ENCODE data around the gene SLC38A2. TPM values are rescaled to one million over a fixed set of nuclear protein-coding genes. Genes with fewer than 3 reads are reported as not detected.

Gene SLC38A2
- total RNA-seq, 1 experiment from 2014 or later, result 254 TPM

DNA sequence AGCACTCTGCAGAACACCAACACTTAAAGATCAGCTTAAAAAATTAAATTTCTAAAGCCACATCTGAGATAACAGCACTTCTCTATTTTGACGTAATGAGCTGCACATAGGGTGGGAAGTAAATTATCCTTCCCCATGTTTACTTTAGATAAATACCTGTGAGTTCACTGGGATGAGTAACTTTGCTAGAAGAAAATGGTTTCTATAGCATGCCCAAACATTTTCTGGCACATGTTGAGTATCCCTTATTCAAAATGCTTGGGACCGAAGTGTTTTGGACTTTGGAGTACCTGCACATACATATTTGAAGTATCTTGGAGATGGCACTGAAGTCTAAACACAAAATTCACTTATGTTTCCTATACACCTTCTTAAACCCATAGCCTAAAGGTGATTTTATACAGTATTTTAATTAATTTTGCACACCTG, 6.6 kb downstream of the SLC38A2 start:
- no peak for DNase-seq (ENCODE audit: low spot score)
- in situ Hi-C loops (cut with HindIII; ENCODE audit: low sequenced_read_pairs), result no loop called here

DNA sequence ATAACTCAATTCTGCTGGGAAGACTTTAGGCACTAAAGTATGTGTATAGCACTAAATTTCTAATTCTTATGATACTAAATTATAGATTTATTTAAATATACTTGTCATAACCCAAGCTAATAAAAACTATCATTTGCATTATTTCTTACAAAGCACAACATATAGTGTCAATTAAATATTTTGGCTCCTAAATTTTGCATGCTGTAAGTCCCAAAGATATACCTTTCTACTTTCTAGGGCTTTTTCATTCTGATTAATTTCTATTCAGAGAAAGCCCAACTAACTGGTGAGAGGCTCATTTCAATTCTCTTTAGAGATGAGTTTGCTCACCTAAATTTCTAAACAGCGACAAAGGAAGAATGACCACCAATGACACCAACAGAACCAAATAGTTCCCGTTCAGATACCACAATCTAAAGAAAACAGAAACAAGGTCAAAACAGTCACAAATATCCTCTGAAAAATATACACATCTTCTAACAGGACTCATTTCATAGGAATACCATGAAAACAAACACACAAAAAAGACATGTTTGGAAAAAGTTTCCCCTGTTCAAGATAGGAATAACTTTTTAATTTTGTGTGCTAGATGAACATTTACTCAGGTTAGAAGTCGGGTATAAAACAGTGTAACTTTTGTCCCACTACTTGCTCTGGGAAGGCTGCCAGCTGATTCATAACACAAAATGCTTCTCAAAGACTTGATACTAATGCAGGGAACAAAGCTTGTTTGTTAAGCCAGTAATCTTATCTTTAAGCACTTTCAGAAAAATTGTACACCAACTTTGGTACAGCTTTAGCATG, 7.6 kb downstream of the SLC38A2 start:
- in situ Hi-C loops (cut with HindIII; ENCODE audit: low sequenced_read_pairs), result no loop called here
- no peak for DNase-seq (ENCODE audit: low spot score)

DNA sequence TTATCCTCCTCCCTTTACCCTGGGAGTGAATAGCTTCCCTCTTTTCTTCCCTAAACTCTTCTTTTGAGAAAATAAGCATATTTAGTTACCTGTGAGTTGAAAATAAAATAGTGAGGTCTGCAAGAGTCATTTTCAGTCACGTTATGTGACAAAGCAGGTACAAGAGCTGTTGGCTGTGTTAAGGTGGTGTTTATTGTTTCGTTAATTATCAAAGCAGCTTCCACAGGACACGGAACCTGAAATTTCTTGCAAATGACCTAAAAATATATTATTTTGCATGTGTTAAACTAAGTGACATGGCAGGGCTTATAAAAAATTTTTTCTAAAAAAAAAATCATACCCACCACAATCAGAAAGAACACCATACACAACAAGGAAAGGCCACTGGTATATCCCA, 8.3 kb downstream of the SLC38A2 start:
- in situ Hi-C loops (cut with HindIII; ENCODE audit: low sequenced_read_pairs), result no loop called here
- DNase-seq (ENCODE audit: low spot score), result no peak

DNA sequence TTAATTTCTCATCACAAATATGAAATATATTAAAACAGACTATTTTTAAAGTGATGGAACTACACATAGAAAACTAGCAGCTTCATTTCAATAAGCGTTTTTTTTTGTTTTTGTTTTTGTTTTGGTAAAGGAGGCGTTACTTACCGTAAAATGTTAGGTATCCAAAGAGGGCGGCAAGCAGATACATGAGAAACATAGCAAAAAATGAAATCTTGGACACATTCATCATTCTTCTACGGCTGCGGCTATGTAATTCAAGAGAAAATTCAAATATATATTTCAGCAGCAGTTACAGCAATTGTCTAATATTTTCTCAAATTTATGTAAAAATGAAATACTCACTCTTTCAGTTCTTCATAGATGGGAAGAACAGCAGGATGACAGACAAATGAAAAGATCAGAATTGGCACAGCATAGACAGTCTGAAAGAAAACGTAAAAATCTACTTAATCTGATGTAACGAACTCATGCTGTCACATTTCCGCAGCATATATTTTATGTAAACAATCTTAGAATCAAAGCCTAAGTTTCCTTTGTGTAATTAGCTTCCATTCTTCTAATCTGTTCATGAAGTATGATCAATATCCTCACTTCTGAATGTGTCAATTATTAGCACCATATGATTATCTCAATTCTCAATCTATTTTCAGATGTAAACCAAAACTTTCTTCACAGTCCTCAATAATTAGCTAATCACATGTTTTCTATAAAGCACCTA, 8.8 kb downstream of the SLC38A2 start:
- no peak for DNase-seq (ENCODE audit: low spot score)
- in situ Hi-C loops (cut with HindIII; ENCODE audit: low sequenced_read_pairs), result no loop called here

DNA sequence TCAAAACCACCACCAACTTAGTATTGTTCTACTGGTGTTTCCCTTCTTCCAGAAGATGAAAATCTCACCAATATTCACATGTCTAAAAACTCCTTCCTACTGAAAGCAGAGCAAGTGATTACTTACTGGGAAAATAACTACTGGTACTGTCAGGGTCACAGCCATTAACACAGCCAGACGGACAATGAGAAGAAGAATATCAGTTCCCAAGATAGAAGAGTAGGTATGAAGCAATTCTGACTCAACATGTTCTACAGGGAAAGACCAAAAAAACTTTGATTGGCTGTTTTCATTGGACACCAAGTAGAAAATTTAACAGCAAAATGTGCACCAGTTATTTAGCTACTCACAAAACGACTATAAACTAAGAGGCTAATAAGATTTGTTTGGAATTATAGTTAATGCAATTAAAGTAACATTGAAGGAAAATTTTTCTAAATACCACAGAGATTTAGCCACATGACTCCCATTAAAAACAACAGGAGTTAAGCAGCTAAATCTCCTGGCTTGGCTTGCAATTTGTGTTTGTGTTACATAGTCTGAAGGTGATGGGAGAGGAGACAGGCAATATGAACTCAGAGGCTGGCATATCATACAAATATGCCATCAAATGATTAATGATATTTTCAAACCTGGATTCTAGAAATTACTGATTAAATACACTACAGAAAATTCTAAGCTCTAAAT, 9.5 kb downstream of the SLC38A2 start:
- no peak for DNase-seq (ENCODE audit: low spot score)
- in situ Hi-C loops (cut with HindIII; ENCODE audit: low sequenced_read_pairs), result no loop called here

DNA sequence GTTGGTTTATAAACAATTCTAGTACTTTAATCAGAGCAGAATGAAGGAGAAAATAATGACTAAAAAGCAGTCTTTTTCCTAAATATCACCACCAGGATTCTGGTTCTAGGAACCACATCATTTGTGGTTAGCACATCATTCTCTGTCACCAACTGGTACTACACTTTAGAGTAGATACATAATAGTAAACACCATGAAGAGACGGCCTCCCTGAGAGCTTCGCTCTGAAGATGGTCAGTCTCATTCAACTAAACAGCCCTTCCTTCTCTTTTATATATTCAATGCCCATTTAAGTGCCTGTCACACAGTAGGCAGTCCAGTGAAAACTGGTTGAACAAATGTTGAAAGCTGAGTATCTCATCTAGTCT, 10.9 kb downstream of the SLC38A2 start:
- no peak for DNase-seq (ENCODE audit: low spot score)
- in situ Hi-C loops (cut with HindIII; ENCODE audit: low sequenced_read_pairs), result no loop called here

DNA sequence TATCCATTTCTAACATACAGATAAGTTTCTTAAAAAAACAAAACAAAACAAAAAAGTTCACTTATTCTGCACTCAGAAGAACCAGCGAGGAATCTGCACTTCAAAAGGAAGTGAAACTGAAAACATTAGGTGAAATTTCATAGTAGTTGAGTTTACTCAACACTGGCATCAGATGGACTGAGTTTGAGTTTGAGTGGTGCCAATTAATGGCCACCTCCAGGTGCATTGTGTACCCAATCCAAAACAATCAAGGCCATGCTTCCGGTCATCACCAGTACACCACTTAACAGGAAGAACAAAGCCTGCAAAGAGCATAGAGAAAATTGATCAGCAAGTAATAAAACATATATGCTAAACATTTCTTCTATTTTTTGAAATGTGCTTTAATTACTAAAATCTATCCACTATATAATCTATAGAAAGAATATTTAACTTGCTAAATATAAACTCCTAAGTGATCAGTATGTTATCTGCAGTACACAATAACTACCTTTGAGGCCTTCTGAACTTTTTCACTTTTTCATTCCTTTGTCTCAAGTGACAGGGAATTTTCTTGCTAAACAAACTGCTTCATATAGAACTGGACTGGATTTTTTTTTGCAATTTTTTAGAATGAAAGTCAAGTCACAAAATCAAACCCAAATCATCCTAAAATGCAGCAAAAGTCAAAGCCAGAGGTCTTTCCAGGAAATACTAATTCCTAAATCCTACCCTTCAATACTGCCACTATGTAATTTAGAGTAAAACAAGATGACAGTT, 11.5 kb downstream of the SLC38A2 start:
- in situ Hi-C loops (cut with HindIII; ENCODE audit: low sequenced_read_pairs), result no loop called here
- no peak for DNase-seq (ENCODE audit: low spot score)

DNA sequence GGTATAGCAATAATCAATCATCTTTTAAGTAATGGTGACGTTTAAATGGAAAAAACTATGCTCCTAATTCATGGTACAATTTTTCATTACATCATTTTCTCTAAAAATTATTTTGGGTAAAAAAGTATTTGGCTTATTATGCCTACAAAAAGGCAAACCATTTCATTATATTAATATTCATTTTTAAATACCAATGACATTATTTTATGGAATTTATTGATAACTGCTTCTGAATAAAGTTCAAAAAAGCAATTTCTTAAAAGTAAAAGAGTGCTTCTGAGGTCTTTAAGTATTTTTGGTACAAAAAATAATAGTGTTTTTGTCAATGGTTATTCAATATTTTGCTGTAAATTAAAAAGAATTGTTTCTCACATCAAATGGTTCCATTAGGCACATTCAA, 12.2 kb downstream of the SLC38A2 start:
- DNase-seq (ENCODE audit: low spot score), result no peak
- in situ Hi-C loops (cut with HindIII; ENCODE audit: low sequenced_read_pairs), result no loop called here

DNA sequence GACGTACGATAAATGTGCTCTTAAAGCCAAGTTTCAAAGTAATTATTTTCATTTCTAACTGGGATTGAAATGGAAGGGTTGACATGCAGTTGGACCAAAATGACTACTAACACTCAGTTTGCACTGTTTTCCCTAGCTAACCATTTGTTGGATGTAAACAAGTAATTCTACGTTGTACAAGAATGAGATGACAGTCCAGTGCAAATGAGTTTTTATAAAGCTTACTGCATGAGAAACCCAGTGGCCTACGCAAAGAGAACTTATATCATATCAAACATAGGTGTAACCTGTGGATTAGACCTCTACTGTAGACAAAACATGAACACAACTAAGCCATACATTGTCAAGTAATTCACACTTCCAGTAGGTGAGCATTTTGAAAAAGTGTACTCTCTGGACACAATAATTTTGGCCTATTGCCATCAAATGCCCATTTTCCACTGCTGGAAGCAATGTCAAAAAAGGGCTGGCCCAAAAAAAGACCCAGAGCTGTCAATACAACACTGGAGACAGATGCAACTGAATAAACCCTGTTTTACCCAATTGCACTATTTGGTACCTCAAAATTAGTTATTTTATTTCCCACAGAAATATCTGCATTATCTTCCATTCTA, 12.8 kb downstream of the SLC38A2 start:
- DNase-seq (ENCODE audit: low spot score), result no peak
- in situ Hi-C loops (cut with HindIII; ENCODE audit: low sequenced_read_pairs), result no loop called here

DNA sequence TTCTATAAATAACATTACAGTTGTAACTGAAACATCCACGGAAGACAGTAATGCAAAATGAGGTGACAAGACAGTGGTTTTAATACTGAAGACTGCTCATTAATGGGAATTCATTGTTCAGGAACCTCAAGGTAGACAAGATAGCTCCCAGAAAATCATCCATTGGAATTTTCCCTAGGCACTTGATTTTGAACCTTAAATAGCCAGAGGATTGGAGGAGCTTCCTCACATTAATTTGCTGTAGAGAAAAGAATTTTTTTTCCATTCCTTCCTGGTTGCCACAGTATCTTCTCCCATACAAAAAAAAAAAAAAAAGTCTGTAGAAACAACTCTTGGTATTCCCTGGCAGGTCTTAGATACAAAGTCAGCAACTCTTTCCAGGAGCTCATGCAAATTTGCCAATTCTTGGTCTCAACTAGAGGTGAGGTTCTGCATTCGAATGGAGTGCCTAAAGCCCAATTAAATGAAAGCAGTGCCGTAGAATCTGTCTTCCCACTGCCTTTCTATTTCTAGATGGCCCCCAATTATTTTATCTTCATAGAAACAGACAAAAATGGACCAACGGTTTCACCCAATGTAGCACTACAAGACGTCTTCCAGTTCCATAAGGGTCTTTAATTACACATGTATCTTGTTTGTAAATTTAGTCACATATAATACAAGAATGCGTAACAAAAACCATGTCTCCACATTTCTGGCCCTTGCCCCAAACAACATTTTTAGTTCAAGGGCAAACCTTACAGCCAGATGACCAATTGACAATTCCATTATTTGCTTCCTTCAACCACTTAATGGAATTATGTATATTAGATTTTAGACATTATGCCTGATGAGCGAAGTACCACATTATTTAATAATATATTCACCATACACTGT, 13.5 kb downstream of the SLC38A2 start:
- no peak for DNase-seq (ENCODE audit: low spot score)
- in situ Hi-C loops (cut with HindIII; ENCODE audit: low sequenced_read_pairs), result no loop called here

DNA sequence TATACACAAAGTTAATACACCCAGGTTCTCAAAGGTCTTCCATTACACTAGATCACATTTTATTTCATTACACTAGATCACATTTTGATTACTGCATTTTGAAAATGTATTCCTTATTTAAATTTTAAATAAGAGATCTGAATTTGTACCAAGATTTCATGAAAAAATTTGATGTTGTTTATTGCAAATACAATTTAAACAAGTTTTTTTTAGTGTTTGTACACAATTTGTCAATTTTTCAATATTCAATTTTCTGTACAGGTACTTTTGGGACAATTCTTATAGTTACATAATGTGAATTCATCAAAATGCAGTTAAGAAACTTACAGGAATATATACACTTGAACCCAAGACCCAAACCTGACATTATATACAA, 14.3 kb downstream of the SLC38A2 start:
- in situ Hi-C loops (cut with HindIII; ENCODE audit: low sequenced_read_pairs), result no loop called here
- DNase-seq (ENCODE audit: low spot score), result no peak

DNA sequence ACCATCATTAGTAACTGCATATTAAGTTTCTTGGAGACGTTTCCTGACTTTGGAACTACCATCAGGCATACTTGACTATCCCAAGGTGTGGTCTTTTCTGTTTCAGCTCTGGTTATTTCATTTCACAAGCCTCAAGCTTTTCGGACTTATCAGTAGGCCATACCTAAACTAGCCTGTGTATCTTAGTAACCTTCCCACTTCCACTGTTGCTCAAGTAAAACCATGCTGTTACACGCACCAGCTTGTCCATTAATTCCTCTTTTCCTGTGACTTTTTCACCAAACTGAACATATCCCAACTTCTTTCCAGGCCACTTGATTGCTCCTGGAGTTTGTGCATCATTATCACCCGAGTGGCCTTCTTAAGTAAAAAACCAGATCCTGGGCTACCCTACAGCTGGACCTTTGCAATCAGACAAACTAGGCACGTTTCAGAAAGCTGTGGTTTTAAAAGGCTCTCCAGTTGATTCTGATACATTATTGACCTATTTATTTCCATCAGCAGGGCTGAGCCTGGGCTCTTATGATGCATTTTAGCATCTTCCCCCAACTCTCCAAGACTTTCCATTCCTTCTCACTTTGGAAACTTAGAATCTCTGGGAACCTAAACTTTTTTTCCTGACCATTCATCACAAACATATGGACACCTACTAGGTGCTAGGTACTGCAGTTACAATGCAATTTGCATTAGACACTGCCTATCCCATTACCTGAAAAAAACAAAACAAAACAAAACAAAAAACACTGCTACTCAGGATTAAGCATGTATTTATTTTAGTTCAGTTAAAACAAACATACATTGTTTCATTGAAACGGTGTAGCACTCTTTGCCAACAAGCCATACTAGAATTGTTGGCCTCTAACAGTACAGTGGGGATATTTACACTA, 14.9 kb downstream of the SLC38A2 start:
- in situ Hi-C loops (cut with HindIII; ENCODE audit: low sequenced_read_pairs), result no loop called here

DNA sequence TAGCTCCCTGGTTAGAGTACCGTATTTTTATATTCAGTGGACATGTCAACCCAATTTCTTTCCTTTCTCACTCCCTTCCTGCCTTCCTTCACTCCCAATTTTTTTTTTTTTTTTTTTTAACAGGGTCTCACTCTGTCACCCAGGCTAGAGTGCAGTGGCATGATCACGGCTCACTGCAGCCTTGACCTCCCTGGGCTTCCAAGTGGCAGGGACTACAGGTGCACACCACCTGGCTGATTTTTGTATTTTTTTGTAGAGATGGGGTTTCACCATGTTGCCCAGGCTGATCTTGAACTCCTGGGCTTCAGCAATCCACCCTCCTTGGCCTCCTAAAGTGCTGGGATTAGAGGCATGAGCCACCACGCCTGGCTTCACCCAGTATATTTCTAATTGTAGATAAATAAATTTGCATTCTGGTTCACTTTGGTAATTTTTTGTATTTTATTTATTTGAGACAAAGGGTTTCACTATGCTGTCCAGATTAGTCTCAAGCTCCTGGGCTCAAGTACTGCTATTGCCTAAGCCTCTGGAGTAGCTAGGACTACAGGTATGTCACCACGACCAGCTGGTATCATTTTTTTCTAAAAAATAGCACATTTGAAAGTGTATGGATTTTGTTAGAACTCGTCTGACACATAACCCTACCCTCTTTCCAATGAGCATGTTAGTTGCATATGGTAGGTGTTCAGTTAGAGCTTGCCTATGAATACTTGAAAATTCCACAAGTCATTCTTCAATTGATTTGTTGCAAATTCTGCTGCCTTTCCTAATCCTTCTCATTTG, 15.7 kb downstream of the SLC38A2 start:
- in situ Hi-C loops (cut with HindIII; ENCODE audit: low sequenced_read_pairs), result no loop called here
- DNase-seq (ENCODE audit: low spot score), result no peak

More for the DNA sequence above, 14.9 kb downstream of the SLC38A2 start:
- no peak for DNase-seq (ENCODE audit: low spot score)

DNA sequence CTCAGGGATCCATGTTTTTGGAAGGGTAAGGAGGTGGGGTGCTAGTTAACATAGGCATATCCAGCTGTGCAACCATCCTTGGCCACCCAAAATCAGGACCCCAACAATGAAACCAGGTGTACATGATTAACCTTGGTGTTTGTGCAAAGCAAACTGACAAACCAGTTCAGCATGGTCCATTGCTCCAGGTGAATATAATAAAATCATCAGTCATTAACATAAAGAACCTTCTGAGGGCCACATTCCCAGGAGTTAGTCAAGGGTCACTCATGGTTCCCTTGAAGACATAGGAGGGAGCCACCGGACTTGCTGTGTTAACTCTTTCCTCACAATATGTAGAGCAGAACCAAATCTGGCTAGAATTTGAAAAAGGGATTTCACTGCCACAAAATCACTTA, 17.8 kb downstream of the SLC38A2 start:
- in situ Hi-C loops (cut with HindIII; ENCODE audit: low sequenced_read_pairs), result no loop called here
- no peak for DNase-seq (ENCODE audit: low spot score)

DNA sequence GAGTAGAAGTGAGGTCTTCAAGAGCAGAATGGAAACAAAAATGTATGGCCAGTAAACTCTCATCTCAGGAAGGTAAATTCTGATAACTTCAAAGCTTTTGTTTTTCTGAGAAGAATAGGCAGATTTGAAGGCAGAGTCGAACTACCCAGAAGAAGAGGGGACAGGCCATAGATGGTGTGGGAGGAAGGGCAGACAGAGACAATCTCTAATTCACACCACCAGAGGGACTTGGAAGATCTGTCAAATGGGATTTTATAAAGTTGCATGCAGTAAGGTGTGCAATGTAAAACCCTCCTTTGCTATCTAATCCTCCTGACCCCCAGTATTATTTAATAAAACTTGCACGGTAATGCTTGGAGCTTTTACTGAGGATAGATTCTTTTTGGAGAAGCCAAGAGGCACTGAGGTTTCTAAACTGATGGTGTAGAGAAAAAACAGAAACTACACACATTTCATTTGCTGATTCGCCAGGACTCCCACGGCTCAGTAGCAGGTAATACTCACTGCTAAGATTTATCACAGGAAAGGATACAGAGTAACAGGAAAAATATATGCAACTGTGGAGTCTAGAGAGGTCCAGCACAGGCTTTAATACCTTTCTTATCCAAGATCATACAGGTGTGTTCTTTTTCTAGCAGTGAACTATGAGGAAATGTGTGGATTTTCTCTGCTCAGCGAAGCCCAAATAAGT, 18.3 kb downstream of the SLC38A2 start:
- DNase-seq (ENCODE audit: low spot score), result no peak
- in situ Hi-C loops (cut with HindIII; ENCODE audit: low sequenced_read_pairs), result no loop called here

Data from G401 (cell line).